GM23248 (cell line): ENCODE results near the gene TWIST1.

Source experiments
- EZH2 ChIP-seq: fragments of 200-600 bp; sonication (generic); IDR thresholded peaks from 2 replicates; pipeline ENCODE4 v1.6.1; 2018; ENCODE audit warnings: antibody characterized with exemption, mild to moderate bottlenecking; ENCODE audit not compliant: insufficient read depth, poor library complexity, severe bottlenecking
- EZH2phosphoT487 ChIP-seq: fragments of 200-600 bp; sonication (generic); IDR thresholded peaks from 2 replicates; pipeline ENCODE4 v1.6.1; 2018; ENCODE audit warnings: antibody characterized with exemption, moderate library complexity, mild to moderate bottlenecking, low read depth; ENCODE audit not compliant: insufficient read depth

DNA sequence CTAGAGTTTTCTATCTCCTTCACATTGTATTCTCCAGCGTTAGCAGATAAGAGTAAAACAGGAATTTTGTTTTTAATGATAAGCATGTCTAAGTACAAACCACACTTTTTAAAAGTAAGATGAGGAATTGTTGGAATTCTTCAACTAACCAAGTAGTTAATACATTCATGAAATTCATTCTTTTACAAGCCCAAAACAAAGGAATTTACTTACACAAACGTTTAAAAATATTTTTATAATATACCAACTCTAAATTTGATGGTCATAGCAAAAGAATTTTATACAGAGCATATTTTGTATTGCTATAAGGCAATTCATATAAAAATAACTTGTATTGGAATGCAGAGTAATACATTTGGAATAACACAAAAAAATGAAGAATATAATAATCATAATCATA lies 51.3 kb downstream of the TWIST1 start:
- TF ChIP-seq EZH2 = no peak
- no peak for TF ChIP-seq EZH2phosphoT487
